GM23338 (cell line): ENCODE measurements around the gene SUSD1. TPM values are rescaled to one million over a fixed set of nuclear protein-coding genes. Genes with fewer than 3 reads are reported as not detected.

Experiments
- ATAC-seq: fragments of 200-7000 bp; cut with Tn5 transposase; 3 replicates; pipeline ENCODE4 v1.9.1; 2020
- DNase-seq: peaks from one replicate; pipeline ENCODE4 v3.0.0-alpha.2; 2015; ENCODE audit warnings: low spot score
- H2AFZ ChIP-seq: fragments of 200-600 bp; sonication (generic); 2 replicates; pipeline ENCODE4 v1.8.0; 2016; ENCODE audit warnings: antibody characterized with exemption, mild to moderate bottlenecking, moderate library complexity
- H3F3A ChIP-seq: fragments of 200-600 bp; sonication (generic); replicated peaks from 2 replicates; pipeline ENCODE4 v1.8.0; 2017; ENCODE audit warnings: antibody characterized with exemption, mixed run types, low read depth
- H3K27ac ChIP-seq: fragments of 200-600 bp; sonication (generic); 2 replicates; pipeline ENCODE4 v1.6.1; 2016; ENCODE audit warnings: low read depth
- H3K27me3 ChIP-seq: fragments of 200-600 bp; sonication (generic); 2 replicates; pipeline ENCODE4 v1.8.0; 2016; ENCODE audit warnings: mild to moderate bottlenecking, mixed run types, moderate library complexity; ENCODE audit not compliant: insufficient read depth
- H3K36me3 ChIP-seq: fragments of 200-600 bp; sonication (generic); 2 replicates; pipeline ENCODE4 v1.8.0; 2016; ENCODE audit warnings: mild to moderate bottlenecking; ENCODE audit not compliant: insufficient read depth
- H3K4me1 ChIP-seq: fragments of 200-600 bp; sonication (generic); 2 replicates; pipeline ENCODE4 v1.8.0; 2016; ENCODE audit warnings: mild to moderate bottlenecking, moderate library complexity; ENCODE audit not compliant: insufficient read depth
- H3K4me2 ChIP-seq: fragments of 200-600 bp; sonication (generic); 2 replicates; pipeline ENCODE4 v1.7.1; 2017; ENCODE audit warnings: mixed run types
- H3K4me3 ChIP-seq: fragments of 200-600 bp; sonication (generic); 2 replicates; pipeline ENCODE4 v1.6.1; 2016; ENCODE audit warnings: mixed run types
- H3K79me2 ChIP-seq: fragments of 200-600 bp; sonication (generic); replicated peaks from 2 replicates; pipeline ENCODE4 v1.8.0; 2017; ENCODE audit warnings: mild to moderate bottlenecking; ENCODE audit not compliant: insufficient read depth
- H3K9me2 ChIP-seq: fragments of 200-600 bp; sonication (generic); 2 replicates; pipeline ENCODE4 v1.8.0; 2017; ENCODE audit not compliant: insufficient read depth
- H4K20me1 ChIP-seq: fragments of 200-600 bp; sonication (generic); replicated peaks from 2 replicates; pipeline ENCODE4 v1.8.0; 2017; ENCODE audit warnings: mild to moderate bottlenecking; ENCODE audit not compliant: insufficient read depth
- H3K27ac Mint-ChIP-seq: 2 replicates; pipeline ENCODE4 v1.8.0; 2020; ENCODE audit warnings: inconsistent platforms, mild to moderate bottlenecking, moderate library complexity, mixed read lengths
- H3K27me3 Mint-ChIP-seq: 3 replicates; pipeline ENCODE4 v1.8.0; 2022; ENCODE audit warnings: low read depth, mild to moderate bottlenecking, moderate library complexity, mixed read lengths, inconsistent platforms; ENCODE audit not compliant: insufficient read depth, poor library complexity
- H3K36me3 Mint-ChIP-seq: 3 replicates; pipeline ENCODE4 v1.8.0; 2021; ENCODE audit warnings: low read depth, mild to moderate bottlenecking, inconsistent platforms, moderate library complexity, mixed read lengths
- H3K4me1 Mint-ChIP-seq: 3 replicates; pipeline ENCODE4 v1.8.0; 2020; ENCODE audit warnings: mild to moderate bottlenecking, inconsistent platforms, mixed read lengths
- H3K4me3 Mint-ChIP-seq: 3 replicates; pipeline ENCODE4 v1.8.0; 2021; ENCODE audit warnings: moderate library complexity, mild to moderate bottlenecking, inconsistent platforms, mixed read lengths
- H3K9me3 Mint-ChIP-seq: 3 replicates; pipeline ENCODE4 v1.8.0; 2020; ENCODE audit warnings: moderate library complexity, mild to moderate bottlenecking, inconsistent platforms, mixed read lengths
- CREB1 ChIP-seq: fragments of 250-450 bp; sonication (Bioruptor Pico); IDR thresholded peaks from 2 replicates; pipeline ENCODE4 v1.5.0; 2020; ENCODE audit warnings: low read depth, mild to moderate bottlenecking, moderate library complexity
- EZH2phosphoT487 ChIP-seq: fragments of 200-600 bp; sonication (generic); IDR thresholded peaks from one replicate; pipeline ENCODE4 v1.8.1; 2018; ENCODE audit warnings: antibody characterized with exemption; ENCODE audit not compliant: unreplicated experiment
- JUNB ChIP-seq: IDR thresholded peaks from one replicate; pipeline ENCODE4 v1.6.1; 2016; ENCODE audit warnings: antibody characterized with exemption; ENCODE audit not compliant: unreplicated experiment
- NANOG ChIP-seq: IDR thresholded peaks from 2 replicates; pipeline ENCODE4 v1.6.1; 2016; ENCODE audit warnings: antibody characterized with exemption, borderline replicate concordance
- POLR2AphosphoS5 ChIP-seq: IDR thresholded peaks from 2 replicates; pipeline ENCODE4 v1.6.1; 2016; ENCODE audit warnings: antibody characterized with exemption, low read depth
- STAT1 ChIP-seq: IDR thresholded peaks from one replicate; pipeline ENCODE4 v1.6.1; 2016; ENCODE audit warnings: antibody characterized with exemption; ENCODE audit not compliant: unreplicated experiment
- ZNF114 ChIP-seq: fragments of 250-450 bp; sonication (Bioruptor Pico); IDR thresholded peaks from 2 replicates; pipeline ENCODE4 v1.5.0; 2020; ENCODE audit warnings: mild to moderate bottlenecking, moderate library complexity
- ZNF331 ChIP-seq: fragments of 250-450 bp; sonication (Bioruptor Pico); IDR thresholded peaks from 2 replicates; pipeline ENCODE4 v1.5.0; 2020; ENCODE audit warnings: low read depth, mild to moderate bottlenecking, moderate library complexity
- polyA plus RNA-seq: library from polyadenylated mRNA; unstranded; fragments of >200 nt; fragmentation: Nextera tagmentation; extraction: Ambion mirVana; gene quantifications from 2 replicates; pipeline ENCODE4 v1.2.1, GENCODE V29; 2016
- total RNA-seq: library from RNA; depleted of rRNA; stranded (reverse); fragments of >200 nt; shearing (Covaris generic); gene quantifications from 2 replicates; pipeline ENCODE4 v1.2.3, GENCODE V29; 2014
- TF ChIP-seq, protein P1 (sequence below): IDR thresholded peaks from one replicate; pipeline ENCODE4 v1.6.1; 2018; ENCODE audit warnings: antibody characterized with exemption; ENCODE audit not compliant: unreplicated experiment
- TF ChIP-seq, protein P2 (sequence below): IDR thresholded peaks from 2 replicates; pipeline ENCODE4 v1.6.1; 2016; ENCODE audit warnings: antibody characterized with exemption
- TF ChIP-seq, protein P3 (sequence below), 2 experiments: fragments of 200-600 bp in 1 of 2; sonication (generic) in 1 of 2; conservative IDR thresholded peaks; 2 replicates each; pipeline versions ENCODE4 v1.5.1 to v1.6.1; 2016 to 2017; ENCODE audit warnings: antibody characterized with exemption in 2 of 2, low read depth in 2 of 2, mild to moderate bottlenecking in 2 of 2, moderate library complexity in 1 of 2

The SUSD1 gene
- total and polyA plus RNA-seq, 2 experiments from 2014 or later = 1.2 to 6.4 TPM

DNA sequence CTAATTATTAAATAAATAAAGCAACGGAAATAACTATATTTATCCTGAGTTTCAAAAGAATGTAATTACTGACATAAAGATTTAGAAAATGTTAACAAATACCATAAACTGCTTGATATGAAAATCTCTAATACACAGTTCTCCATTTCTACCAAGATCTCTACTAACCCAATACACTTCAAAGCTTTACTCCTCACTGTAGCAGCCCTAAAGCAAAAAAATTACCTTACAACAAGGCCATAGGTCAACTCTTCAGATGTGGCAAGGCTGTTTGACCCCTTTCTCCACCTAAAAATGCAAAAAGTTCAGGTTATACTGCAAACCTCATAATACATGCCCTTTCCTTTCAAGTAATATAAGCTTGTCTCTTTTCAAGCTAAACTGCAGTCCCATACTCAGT lies 181.8 kb downstream of the SUSD1 start (continued):
- TF ChIP-seq, protein P1, sequence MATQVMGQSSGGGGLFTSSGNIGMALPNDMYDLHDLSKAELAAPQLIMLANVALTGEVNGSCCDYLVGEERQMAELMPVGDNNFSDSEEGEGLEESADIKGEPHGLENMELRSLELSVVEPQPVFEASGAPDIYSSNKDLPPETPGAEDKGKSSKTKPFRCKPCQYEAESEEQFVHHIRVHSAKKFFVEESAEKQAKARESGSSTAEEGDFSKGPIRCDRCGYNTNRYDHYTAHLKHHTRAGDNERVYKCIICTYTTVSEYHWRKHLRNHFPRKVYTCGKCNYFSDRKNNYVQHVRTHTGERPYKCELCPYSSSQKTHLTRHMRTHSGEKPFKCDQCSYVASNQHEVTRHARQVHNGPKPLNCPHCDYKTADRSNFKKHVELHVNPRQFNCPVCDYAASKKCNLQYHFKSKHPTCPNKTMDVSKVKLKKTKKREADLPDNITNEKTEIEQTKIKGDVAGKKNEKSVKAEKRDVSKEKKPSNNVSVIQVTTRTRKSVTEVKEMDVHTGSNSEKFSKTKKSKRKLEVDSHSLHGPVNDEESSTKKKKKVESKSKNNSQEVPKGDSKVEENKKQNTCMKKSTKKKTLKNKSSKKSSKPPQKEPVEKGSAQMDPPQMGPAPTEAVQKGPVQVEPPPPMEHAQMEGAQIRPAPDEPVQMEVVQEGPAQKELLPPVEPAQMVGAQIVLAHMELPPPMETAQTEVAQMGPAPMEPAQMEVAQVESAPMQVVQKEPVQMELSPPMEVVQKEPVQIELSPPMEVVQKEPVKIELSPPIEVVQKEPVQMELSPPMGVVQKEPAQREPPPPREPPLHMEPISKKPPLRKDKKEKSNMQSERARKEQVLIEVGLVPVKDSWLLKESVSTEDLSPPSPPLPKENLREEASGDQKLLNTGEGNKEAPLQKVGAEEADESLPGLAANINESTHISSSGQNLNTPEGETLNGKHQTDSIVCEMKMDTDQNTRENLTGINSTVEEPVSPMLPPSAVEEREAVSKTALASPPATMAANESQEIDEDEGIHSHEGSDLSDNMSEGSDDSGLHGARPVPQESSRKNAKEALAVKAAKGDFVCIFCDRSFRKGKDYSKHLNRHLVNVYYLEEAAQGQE = no peak
- TF ChIP-seq CREB1 = no peak
- TF ChIP-seq EZH2phosphoT487 = no peak
- TF ChIP-seq, protein P2, sequence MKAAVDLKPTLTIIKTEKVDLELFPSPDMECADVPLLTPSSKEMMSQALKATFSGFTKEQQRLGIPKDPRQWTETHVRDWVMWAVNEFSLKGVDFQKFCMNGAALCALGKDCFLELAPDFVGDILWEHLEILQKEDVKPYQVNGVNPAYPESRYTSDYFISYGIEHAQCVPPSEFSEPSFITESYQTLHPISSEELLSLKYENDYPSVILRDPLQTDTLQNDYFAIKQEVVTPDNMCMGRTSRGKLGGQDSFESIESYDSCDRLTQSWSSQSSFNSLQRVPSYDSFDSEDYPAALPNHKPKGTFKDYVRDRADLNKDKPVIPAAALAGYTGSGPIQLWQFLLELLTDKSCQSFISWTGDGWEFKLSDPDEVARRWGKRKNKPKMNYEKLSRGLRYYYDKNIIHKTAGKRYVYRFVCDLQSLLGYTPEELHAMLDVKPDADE = no peak
- TF ChIP-seq ZNF331 (CRISPR knock-in tag) = no peak
- no peak for TF ChIP-seq STAT1
- TF ChIP-seq, protein P3, sequence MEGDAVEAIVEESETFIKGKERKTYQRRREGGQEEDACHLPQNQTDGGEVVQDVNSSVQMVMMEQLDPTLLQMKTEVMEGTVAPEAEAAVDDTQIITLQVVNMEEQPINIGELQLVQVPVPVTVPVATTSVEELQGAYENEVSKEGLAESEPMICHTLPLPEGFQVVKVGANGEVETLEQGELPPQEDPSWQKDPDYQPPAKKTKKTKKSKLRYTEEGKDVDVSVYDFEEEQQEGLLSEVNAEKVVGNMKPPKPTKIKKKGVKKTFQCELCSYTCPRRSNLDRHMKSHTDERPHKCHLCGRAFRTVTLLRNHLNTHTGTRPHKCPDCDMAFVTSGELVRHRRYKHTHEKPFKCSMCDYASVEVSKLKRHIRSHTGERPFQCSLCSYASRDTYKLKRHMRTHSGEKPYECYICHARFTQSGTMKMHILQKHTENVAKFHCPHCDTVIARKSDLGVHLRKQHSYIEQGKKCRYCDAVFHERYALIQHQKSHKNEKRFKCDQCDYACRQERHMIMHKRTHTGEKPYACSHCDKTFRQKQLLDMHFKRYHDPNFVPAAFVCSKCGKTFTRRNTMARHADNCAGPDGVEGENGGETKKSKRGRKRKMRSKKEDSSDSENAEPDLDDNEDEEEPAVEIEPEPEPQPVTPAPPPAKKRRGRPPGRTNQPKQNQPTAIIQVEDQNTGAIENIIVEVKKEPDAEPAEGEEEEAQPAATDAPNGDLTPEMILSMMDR (conservative IDR thresholded peaks at IDR 0.05; ENCODE audit: low read depth in 2 of 2) = no peak
- TF ChIP-seq NANOG = no peak
- TF ChIP-seq ZNF114 (CRISPR knock-in tag) = no peak

DNA sequence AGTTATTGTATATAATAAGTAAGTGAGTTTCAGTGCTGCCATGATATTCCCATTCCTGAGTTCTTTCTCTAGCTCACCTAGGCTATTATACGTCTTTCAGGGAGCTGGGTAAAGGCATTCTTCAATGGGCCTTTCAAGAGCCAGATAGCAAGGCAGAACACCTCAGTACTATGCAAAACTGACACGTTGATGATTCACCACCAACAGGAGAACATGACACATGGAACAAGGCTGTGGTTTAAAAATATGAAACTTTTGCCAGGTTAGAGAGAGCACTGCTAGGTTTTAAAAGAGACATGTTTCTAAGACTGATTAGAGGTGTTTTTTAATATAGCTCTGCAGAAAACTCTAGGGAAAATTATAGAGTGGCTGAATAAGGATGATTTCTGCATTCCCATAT lies 182.6 kb downstream of the SUSD1 start:
- no peak for DNase-seq
- no peaks in the 10 kb centered on the region for H3K4me1 ChIP-seq
- H3K27me3 ChIP-seq = no peaks in the 10 kb centered on the region
- H3K4me3 Mint-ChIP-seq = no peak overlapping the region
- no peaks in the 10 kb centered on the region for H3K36me3 Mint-ChIP-seq
- H3K4me1 Mint-ChIP-seq = no peaks in the 10 kb centered on the region
- H3K36me3 ChIP-seq = no peaks in the 10 kb centered on the region
- H3K27ac Mint-ChIP-seq = no peak overlapping the region
- no peak for ATAC-seq
- H3K4me2 ChIP-seq = no peak overlapping the region
- no peak overlapping the region for H2AFZ ChIP-seq
- H3K9me2 ChIP-seq = no peaks in the 10 kb centered on the region
- H3F3A ChIP-seq = no peaks in the 10 kb centered on the region
- H3K27ac ChIP-seq = no peak overlapping the region
- peaks cover 4% of the 10 kb centered on the region for H3K27me3 Mint-ChIP-seq
- no peaks in the 10 kb centered on the region for H4K20me1 ChIP-seq
- 0 out of 3 replicates have a peak, but pooled peaks cover 3% of the 10 kb centered on the region for H3K9me3 Mint-ChIP-seq
- no peaks in the 10 kb centered on the region for H3K79me2 ChIP-seq
- H3K4me3 ChIP-seq = no peak overlapping the region
- no peak for TF ChIP-seq STAT1
- TF ChIP-seq POLR2AphosphoS5 = no peak
- no peak for TF ChIP-seq ZNF331 (CRISPR knock-in tag)
- no peak for TF ChIP-seq NANOG
- TF ChIP-seq CREB1 = no peak
- no peak for TF ChIP-seq JUNB
- no peak for TF ChIP-seq ZNF114 (CRISPR knock-in tag)
- TF ChIP-seq, protein P2 = no peak
